ENCODE data around the gene ANKRD33B.
"Not testable (repeated sequence)": the region's sequence is repeated elsewhere in the genome, so short reads cannot be mapped to it uniquely, and the experiment has no call there.

The ANKRD33B gene

GRCh38 chr5:10637944-10638343 lies 74.1 kb downstream of the ANKRD33B start:
- H3K4me3 ChIP-seq (ENCODE audit: low read depth in 1 of 2, low read length in 2 of 2), result no peak overlapping the region
- ATAC-seq (ENCODE audit: insufficient read depth, low read depth) (no peak), DNase-seq (no peak)
- H3K9me3 ChIP-seq (ENCODE audit: insufficient read depth, low read length, severe bottlenecking), result peaks cover 7% of the 10 kb centered on the region
- H3K9ac ChIP-seq (ENCODE audit: low read depth, low read length), result no peak overlapping the region
- no peak overlapping the region for H3K4me2 ChIP-seq (ENCODE audit: insufficient read depth, low read length)
- peaks cover 41% of the 10 kb centered on the region for H3K36me3 ChIP-seq (ENCODE audit: insufficient read depth, low read length)
- H3K4me1 ChIP-seq (ENCODE audit: insufficient read depth, low read length), result peaks cover 3% of the 10 kb centered on the region; the same call in 1 of the 2 replicates
- TF ChIP-seq EZH2 (IDR thresholded peaks at IDR 0.05; ENCODE audit: borderline replicate concordance, low read depth, low read length, severe bottlenecking), result no peak
- TF ChIP-seq CTCF (IDR thresholded peaks at IDR 0.05; ENCODE audit: borderline replicate concordance, extremely low read depth, low read length, poor library complexity, severe bottlenecking), result no peak
- no peak overlapping the region for H3K27ac ChIP-seq (ENCODE audit: low read length)
- peaks cover 69% of the 10 kb centered on the region for H3K79me2 ChIP-seq (ENCODE audit: insufficient read depth, low read length)
- peaks cover 28% of the 10 kb centered on the region; the same call in 1 of the 2 replicates for H4K20me1 ChIP-seq (ENCODE audit: insufficient read depth, low read length)
- H3K27me3 ChIP-seq (ENCODE audit: insufficient read depth, low read length, poor library complexity), result no peaks in the 10 kb centered on the region
- no peak overlapping the region for H2AFZ ChIP-seq (ENCODE audit: low read depth, low read length)

GRCh38 chr5:10638723-10639122 lies 74.9 kb downstream of the ANKRD33B start:
- H3K79me2 ChIP-seq (ENCODE audit: insufficient read depth, low read length), result peaks cover 64% of the 10 kb centered on the region
- H3K4me3 ChIP-seq (ENCODE audit: low read depth in 1 of 2, low read length in 2 of 2); H3K9me3 ChIP-seq (ENCODE audit: insufficient read depth, low read length, severe bottlenecking); H3K27me3 ChIP-seq (ENCODE audit: insufficient read depth, low read length, poor library complexity); H3K27ac ChIP-seq (ENCODE audit: low read length); H3K4me1 ChIP-seq (ENCODE audit: insufficient read depth, low read length); H3K4me2 ChIP-seq (ENCODE audit: insufficient read depth, low read length); H3K9ac ChIP-seq (ENCODE audit: low read depth, low read length); DNase-seq; H2AFZ ChIP-seq (ENCODE audit: low read depth, low read length); ATAC-seq (ENCODE audit: insufficient read depth, low read depth): not testable (repeated sequence)
- H4K20me1 ChIP-seq (ENCODE audit: insufficient read depth, low read length), result peaks cover 29% of the 10 kb centered on the region; the same call in 1 of the 2 replicates
- H3K36me3 ChIP-seq (ENCODE audit: insufficient read depth, low read length), result peaks cover 41% of the 10 kb centered on the region

- peaks cover 33% of the 10 kb centered on the region; the same call in 1 of the 2 replicates for H4K20me1 ChIP-seq (ENCODE audit: insufficient read depth, low read length)
- no peaks in the 10 kb centered on the region for H3K27me3 ChIP-seq (ENCODE audit: insufficient read depth, low read length, poor library complexity)
- H3K27ac ChIP-seq (ENCODE audit: low read length), result no peak overlapping the region
- ATAC-seq (ENCODE audit: insufficient read depth, low read depth), result no peak
- no peak overlapping the region for H3K4me3 ChIP-seq (ENCODE audit: low read depth in 1 of 2, low read length in 2 of 2)
- H3K9me3 ChIP-seq (ENCODE audit: insufficient read depth, low read length, severe bottlenecking), result peaks cover 7% of the 10 kb centered on the region
- H3K4me2 ChIP-seq (ENCODE audit: insufficient read depth, low read length), result no peak overlapping the region
- no peak overlapping the region for H3K9ac ChIP-seq (ENCODE audit: low read depth, low read length)
- no peak for TF ChIP-seq CTCF (IDR thresholded peaks at IDR 0.05; ENCODE audit: borderline replicate concordance, extremely low read depth, low read length, poor library complexity, severe bottlenecking)
- no peak for TF ChIP-seq EZH2 (IDR thresholded peaks at IDR 0.05; ENCODE audit: borderline replicate concordance, low read depth, low read length, severe bottlenecking)
- no peak for DNase-seq
- no peaks in the 10 kb centered on the region for H3K4me1 ChIP-seq (ENCODE audit: insufficient read depth, low read length)
- H3K36me3 ChIP-seq (ENCODE audit: insufficient read depth, low read length), result peaks cover 42% of the 10 kb centered on the region
- no peak overlapping the region for H2AFZ ChIP-seq (ENCODE audit: low read depth, low read length)
- H3K79me2 ChIP-seq (ENCODE audit: insufficient read depth, low read length), result peaks cover 62% of the 10 kb centered on the region
Observed at GRCh38 chr5:10639846-10640368, 76.0 kb downstream of the ANKRD33B start.

- Histone ChIP-seq H3K27me3 (ENCODE audit: insufficient read depth, low read length, poor library complexity) (no peaks in the 10 kb centered on the region), H3K27ac (ENCODE audit: low read length) (no peak overlapping the region), H3K9ac (ENCODE audit: low read depth, low read length) (no peak overlapping the region), H3K4me2 (ENCODE audit: insufficient read depth, low read length) (no peak overlapping the region), H4K20me1 (ENCODE audit: insufficient read depth, low read length) (peaks cover 35% of the 10 kb centered on the region; the same call in 1 of the 2 replicates), H3K4me1 (ENCODE audit: insufficient read depth, low read length) (no peaks in the 10 kb centered on the region), H3K36me3 (ENCODE audit: insufficient read depth, low read length) (peaks cover 33% of the 10 kb centered on the region), H3K4me3 (ENCODE audit: low read depth in 1 of 2, low read length in 2 of 2) (no peak overlapping the region), H3K9me3 (ENCODE audit: insufficient read depth, low read length, severe bottlenecking) (peaks cover 7% of the 10 kb centered on the region), H2AFZ (ENCODE audit: low read depth, low read length) (no peak overlapping the region), H3K79me2 (ENCODE audit: insufficient read depth, low read length) (peaks cover 59% of the 10 kb centered on the region)
- TF ChIP-seq EZH2 (IDR thresholded peaks at IDR 0.05; ENCODE audit: borderline replicate concordance, low read depth, low read length, severe bottlenecking) (no peak), CTCF (IDR thresholded peaks at IDR 0.05; ENCODE audit: borderline replicate concordance, extremely low read depth, low read length, poor library complexity, severe bottlenecking) (no peak)
- no peak for DNase-seq
- no peak for ATAC-seq (ENCODE audit: insufficient read depth, low read depth)
Observed at GRCh38 chr5:10642367-10642766, 78.5 kb downstream of the ANKRD33B start.

Measured in DND-41 (cell line).